Fibroblast of skin of back (primary cell): ENCODE data around the gene DUSP23.

Experiments used
- DNase-seq: peaks from one replicate; pipeline ENCODE4 v3.0.0-alpha.2; 2013

DUSP23 gene

DNA sequence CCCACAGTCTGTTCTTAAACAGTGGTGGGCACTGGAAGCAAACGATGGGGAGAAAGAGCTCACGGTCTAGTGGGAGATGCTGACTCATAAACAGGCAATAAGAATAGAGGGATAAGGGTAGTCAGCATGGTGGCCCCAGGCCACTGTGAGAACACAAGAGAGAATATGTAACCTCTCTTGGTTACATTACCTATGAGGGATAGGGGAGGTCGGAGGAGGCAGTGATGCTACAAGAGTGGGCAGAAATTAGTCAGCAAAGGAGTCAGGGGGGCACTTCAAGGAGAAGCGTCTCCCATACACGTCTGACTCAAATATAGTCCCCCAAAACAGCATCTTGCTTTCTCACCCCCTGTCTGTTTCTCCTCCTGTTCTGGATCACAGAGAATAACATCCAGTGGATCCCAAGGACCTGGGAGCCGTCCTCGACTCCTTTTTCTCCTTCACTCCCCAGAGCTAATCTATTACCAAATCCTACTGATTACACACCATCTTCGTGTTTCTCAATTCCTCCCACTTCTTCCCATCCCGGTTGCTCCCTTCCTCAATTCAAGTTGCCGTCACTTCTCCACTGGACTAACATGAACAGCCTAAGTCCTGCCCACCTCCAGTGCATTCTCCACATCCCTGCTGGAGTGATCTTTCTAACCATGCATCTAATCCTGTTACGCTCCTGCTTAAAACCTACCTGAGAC, 48.0 kb downstream of the DUSP23 start:
- DNase-seq = no peak

DNA sequence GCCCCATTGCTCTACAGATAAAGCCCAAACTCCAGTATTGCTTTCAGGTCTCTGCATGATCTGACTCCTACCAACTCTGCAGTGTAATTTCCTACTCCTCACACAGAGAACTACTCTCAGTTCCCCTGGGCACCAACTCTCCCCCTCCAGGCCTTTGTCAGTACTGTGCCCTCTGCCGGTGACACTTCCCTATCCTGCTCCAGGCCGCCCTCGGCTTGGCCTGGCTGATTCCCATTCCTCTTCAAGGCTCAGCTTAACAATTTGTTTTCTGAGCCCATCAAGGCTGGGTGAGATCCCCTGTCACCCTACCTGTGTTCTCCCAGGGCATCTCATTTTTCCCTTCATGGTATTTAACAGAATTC, 48.5 kb downstream of the DUSP23 start:
- DNase-seq = no peak

DNA sequence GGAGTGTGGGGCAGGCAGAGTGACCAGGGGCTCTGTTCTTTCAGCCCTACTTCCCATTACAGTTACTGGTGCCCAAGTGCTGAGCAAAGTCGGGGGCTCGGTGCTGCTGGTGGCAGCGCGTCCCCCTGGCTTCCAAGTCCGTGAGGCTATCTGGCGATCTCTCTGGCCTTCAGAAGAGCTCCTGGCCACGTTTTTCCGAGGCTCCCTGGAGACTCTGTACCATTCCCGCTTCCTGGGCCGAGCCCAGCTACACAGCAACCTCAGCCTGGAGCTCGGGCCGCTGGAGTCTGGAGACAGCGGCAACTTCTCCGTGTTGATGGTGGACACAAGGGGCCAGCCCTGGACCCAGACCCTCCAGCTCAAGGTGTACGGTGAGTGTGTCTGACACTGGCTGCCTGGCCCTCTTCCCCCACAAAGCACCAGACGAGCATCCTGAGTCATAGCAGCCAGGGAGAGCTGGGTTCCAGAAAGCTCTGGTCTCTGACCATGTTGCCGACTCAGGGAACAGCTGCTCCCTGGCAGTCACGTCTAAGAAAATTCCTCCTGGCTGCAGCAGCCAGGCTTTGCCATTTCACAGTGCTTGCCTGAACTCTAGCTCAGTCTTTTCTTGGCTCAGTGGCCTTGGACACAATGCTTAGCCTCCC, 49.2 kb downstream of the DUSP23 start:
- peak; percentile 62 for DNase-seq

DNA sequence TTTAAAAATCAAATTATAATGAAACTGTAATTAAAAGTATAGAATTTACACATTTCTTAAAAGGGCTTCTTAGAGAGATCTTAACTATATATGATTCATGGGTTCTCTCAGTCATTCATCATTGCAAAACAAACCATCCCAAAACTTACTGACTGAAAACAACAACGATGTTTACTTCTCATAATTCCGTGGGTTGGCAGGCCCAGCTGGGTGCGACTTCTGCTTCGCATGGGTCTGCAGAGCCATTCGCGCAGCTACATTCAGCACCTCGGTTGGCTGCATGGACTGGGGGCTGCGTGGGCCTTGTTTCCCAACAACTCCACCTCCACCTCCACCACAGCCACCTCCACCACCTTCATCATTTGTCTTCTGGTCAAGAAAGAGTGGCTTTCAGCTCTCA, 50.0 kb downstream of the DUSP23 start:
- no peak for DNase-seq

DNA sequence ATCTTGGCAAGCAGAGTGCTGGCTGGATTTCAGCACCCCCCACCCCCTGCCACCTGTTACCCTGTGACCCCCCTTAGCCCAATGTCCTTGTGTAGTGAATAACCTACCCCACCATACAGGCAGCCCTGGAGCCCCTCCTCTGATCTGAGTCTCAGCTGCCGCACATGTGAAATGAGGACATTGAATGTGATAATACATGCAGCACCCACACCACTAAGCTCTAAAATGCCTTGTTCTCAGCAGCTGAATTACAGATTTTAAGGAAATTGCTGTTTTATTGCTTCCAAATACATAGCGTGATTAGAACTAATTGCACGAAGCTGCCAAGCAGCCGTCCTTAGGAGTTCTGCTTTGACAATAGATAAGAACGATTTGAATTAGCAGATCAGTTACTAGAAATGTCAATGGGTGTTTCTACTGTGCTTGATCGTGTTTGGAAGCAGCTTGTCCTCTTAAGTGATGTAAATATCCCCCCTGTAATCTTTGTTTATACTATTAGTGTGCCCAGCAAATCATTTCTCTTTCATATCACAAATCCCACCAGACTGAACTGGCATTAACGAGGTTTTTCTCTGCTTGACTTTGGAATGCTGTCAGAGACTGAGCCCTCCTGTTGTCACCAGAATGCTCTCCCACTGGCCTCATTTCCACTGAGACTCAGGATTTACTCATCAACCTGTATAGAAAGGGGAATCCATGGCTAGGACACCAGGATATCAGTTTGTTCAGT, 50.8 kb downstream of the DUSP23 start:
- DNase-seq = no peak
